Stimulated activated CD4-positive, alpha-beta T cell treated with anti-CD3 and anti-CD28 coated beads, TNF-alpha, amount 100 ng/mL, for 24 hours (primary cell): ENCODE results near the gene AGBL1.
"Not testable (repeated sequence)": the region's sequence is repeated elsewhere in the genome, so short reads cannot be mapped to it uniquely, and the experiment has no call there.

Experiments
- DNase-seq, 3 experiments: peaks; one replicate each; pipeline ENCODE4 v3.0.0-alpha.2; 2020; ENCODE audit warnings: low read depth in 3 of 3

AGBL1 gene

GRCh38 chr15:86932456-86932855, 852.8 kb downstream of the AGBL1 start:
- no peak for DNase-seq

GRCh38 chr15:86935841-86936240, 856.2 kb downstream of the AGBL1 start:
- DNase-seq, result no peak

GRCh38 chr15:86942285-86942684, 862.6 kb downstream of the AGBL1 start:
- no peak for DNase-seq

GRCh38 chr15:86948719-86949118, 869.0 kb downstream of the AGBL1 start:
- no peak for DNase-seq

GRCh38 chr15:86959254-86959653, 879.6 kb downstream of the AGBL1 start:
- DNase-seq, result no peak

- DNase-seq, result no peak
Observed at GRCh38 chr15:86961669-86962068, 882.0 kb downstream of the AGBL1 start.

- DNase-seq, result no peak
Observed at GRCh38 chr15:86964271-86964670, 884.6 kb downstream of the AGBL1 start.

- no peak for DNase-seq
Observed at GRCh38 chr15:86968244-86968643, 888.6 kb downstream of the AGBL1 start.

- no peak for DNase-seq
Observed at GRCh38 chr15:86969364-86969763, 889.7 kb downstream of the AGBL1 start.

GRCh38 chr15:86973284-86973844, 893.7 kb downstream of the AGBL1 start:
- no peak for DNase-seq

GRCh38 chr15:86988033-86988432, 908.4 kb downstream of the AGBL1 start:
- no peak for DNase-seq

GRCh38 chr15:87021751-87022150, 942.1 kb downstream of the AGBL1 start:
- DNase-seq, result no peak

GRCh38 chr15:87031540-87032230, 952.0 kb downstream of the AGBL1 start:
- DNase-seq, result no peak

GRCh38 chr15:87032295-87032694, 952.6 kb downstream of the AGBL1 start:
- DNase-seq, result no peak

- DNase-seq, result no peak
Observed at GRCh38 chr15:87033056-87033455, 953.4 kb downstream of the AGBL1 start.

GRCh38 chr15:87034886-87035285, 955.2 kb downstream of the AGBL1 start:
- DNase-seq, result no peak

GRCh38 chr15:87038404-87038803, 958.7 kb downstream of the AGBL1 start:
- no peak for DNase-seq

GRCh38 chr15:87042619-87043018, 962.9 kb downstream of the AGBL1 start:
- not testable (repeated sequence) for DNase-seq

- DNase-seq, result no peak
Observed at GRCh38 chr15:87045746-87046145, 966.1 kb downstream of the AGBL1 start.

- DNase-seq, result no peak
Observed at GRCh38 chr15:87047203-87047965, 967.7 kb downstream of the AGBL1 start.
